GM21515 (cell line): ENCODE results near the gene PLEKHH2.
"Not testable (repeated sequence)": the region's sequence is repeated elsewhere in the genome, so short reads cannot be mapped to it uniquely, and the experiment has no call there.

Source experiments
- ATAC-seq: cut with Tn5 transposase; IDR thresholded peaks from one replicate; pipeline ENCODE4 v1.9.1; 2021; ENCODE audit not compliant: unreplicated experiment

PLEKHH2 gene

DNA sequence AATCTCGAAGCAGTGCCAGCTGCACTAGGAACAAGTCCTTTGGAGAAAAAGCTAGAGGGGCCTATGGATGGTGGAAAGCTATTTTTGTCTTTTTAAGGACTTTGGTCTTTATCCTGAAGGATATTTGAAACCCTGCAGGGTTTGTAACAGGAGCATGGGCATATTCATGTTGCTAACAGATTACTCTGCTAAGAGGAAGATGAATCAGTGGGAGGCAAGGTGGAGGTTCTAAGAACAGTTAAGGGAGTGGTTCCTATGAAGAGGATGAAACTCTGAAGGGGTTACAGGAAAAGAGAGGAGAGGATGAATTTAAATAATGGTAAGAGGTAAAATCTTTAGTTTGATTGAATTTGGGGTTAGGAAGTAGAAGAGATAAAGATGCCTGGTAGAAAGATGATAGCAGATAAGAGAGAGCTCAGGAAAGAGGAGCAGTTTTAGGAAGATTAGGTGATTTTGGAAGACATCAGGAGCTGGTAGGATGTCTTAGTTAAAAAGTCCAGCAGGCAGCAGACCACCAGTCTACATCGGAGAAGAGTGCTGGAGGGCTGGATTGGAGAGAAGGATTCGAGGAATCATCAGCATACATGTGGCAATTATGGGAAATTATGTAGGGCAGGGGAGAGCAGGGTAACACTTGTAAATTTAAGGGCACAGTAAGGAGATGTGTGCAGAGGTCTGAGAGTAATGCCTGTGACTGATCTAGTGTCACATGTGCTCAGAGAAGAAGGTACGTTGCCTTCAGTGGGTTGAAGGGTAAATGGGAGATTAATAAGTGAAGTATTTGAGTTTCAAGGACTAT lies 78.4 kb downstream of the PLEKHH2 start:
- no peak for ATAC-seq

DNA sequence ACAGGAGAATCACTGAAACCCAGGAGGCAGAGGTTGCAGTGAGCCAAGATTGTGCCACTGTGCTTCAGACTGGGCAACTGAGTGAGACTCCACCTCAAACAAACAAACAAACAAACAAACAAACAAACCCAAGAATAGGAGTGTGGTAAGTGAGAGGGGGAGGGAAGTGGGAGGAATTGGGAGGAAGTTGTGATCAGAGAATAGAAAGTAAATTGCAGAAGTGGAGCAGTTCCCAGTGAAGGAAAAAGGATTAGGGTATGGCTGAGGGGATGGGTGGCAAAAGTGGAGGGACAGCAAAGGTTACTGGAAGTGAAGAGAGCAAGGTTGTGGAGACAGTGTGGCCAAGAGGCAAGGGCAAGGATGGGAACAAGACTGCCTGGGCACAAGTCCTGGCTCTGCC lies 80.3 kb downstream of the PLEKHH2 start:
- ATAC-seq: no peak

DNA sequence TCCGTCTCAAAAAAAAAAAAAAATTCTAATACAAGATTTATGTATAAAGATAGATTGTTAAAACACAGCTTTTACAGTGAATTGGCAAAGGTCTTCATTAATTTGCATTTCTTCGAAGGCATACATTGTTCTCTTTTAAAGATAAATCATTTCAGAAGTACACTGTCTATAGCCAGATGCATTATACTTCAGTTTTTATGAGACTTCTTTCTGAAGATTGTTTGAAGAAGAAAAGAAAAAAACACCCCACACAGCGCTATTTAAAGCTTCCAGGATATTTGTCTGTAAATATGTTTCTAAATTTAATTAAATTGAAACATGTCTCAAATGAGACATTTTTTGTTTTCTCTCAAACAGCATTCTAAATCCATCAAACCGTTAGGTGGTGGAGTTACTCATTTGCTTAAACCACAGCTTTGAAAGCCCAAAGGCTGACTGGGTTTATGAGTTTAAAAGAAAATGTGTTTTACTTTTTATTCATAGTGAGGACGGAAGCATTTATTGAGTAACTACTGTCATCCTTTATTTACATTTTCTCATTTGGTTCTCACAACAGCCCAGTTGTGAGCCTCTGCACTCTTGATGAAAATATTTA lies 81.6 kb downstream of the PLEKHH2 start:
- ATAC-seq: no peak

DNA sequence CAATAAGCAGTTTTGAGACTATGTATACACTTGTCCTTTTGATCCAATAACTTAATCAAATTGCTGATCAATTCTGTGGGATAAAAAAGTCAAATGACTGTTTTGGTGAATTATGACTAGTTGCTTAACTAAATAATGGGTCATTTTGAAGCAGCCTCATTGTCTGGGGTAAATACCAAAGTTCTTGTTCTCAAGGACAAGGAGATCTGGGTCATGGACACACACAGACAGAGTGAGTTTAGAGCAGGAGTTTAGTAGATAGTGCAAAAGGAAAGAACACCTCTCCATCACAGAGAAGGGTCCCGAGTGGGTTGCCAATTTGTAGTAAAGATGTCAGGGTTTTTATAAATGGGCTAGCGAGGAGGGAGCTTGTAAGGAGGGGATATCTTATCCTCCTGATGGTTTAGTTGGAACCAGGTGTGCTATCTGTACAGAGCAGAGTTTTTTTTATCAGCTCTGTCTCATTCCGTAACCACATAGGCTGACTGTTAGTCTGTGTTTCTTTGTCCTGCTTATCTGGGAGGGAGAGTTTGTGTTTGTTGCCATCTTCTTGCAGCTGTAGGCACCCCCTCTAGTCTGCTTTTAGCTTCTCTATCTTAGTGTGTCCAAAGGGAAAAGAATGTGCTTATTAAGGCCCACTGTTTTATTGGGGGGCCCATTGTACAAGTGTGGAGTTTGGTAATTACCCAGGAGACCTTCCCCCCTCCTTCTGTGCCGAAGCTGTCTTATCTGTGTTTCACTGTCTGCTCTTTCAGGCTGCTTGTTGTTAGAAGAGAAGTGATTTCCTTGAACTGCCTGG lies 87.9 kb downstream of the PLEKHH2 start:
- no peak for ATAC-seq

DNA sequence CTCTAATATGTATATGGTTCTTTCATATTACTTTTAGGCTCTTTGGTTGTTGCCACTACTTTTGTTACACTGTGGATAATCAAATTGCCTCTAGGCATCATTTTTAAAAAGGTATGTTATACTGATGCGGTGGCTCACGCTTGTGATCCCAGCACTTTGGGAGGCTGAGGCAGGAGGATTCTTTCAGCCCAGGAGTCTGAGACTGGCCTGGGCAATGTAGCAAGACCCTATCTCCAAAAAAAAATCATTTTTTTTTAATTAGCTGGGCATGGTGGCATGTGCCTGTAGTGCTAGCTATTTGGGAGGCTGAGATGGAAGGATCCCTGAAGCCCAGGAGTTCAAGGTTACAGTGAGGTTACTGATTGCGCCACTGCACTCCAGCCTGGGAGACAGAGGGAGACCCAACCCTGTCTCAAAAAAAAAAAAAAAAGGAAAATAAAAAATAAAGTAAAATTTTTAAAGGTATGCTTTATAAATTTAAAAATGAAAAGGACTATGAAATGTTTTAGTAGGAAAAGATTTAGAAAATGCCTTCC lies 88.7 kb downstream of the PLEKHH2 start:
- no peak for ATAC-seq

- ATAC-seq: not testable (repeated sequence)
These were observed 90.0 kb downstream of the PLEKHH2 start for GRCh38 chr2:43726961-43727633.

DNA sequence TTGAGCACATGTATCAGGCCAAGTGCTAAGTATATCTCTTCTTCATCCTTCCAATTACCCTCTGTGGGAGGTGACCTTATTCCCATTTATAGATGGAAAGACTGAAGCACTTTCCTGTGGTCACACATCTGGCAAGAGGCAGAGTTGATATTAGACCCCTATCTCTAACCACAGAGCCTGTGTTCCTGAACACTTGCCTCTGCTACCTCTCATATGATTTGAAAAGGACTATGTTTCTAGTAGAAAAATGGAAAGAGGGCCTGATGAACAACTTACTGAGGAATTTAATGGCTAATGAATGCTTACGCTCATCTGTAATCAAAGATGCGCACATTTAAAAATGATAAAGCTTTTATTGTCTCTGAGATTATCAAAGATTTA lies 90.6 kb downstream of the PLEKHH2 start:
- ATAC-seq: no peak

DNA sequence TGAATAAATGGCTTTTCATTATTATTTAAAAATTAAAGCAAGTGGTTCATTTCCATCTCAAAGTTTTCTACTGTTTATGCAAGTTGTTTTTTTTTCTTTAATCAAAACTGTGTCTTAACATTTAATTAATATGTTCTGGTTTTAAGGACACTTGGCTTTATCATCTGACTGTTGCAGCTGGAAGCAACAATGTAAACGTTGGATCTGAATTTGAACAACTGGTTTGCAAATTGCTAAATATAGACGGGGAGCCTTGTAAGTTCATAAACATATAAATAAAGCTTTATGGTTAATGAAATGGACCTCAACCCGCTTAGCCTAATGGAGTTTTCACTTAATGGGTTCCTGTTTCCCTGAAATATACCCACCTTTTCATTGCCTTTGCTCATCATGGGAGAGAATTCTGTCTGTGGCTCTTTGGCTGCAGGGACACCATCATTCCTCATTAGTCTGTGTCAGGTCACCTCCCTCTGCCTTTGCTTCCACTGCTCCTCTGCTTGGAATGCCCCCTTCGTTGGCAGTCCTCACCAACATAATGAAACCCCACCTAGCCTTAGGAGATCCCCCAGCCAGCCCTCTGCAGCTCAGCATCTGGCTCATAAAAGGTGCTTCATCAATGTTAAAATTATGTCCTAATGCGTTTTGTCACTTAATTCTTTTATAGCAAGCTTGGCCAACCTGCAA lies 92.6 kb downstream of the PLEKHH2 start:
- no peak for ATAC-seq

GRCh38 chr2:43731211-43731610 lies 94.2 kb downstream of the PLEKHH2 start:
- ATAC-seq: no peak

GRCh38 chr2:43736637-43737036 lies 99.6 kb downstream of the PLEKHH2 start:
- no peak for ATAC-seq

DNA sequence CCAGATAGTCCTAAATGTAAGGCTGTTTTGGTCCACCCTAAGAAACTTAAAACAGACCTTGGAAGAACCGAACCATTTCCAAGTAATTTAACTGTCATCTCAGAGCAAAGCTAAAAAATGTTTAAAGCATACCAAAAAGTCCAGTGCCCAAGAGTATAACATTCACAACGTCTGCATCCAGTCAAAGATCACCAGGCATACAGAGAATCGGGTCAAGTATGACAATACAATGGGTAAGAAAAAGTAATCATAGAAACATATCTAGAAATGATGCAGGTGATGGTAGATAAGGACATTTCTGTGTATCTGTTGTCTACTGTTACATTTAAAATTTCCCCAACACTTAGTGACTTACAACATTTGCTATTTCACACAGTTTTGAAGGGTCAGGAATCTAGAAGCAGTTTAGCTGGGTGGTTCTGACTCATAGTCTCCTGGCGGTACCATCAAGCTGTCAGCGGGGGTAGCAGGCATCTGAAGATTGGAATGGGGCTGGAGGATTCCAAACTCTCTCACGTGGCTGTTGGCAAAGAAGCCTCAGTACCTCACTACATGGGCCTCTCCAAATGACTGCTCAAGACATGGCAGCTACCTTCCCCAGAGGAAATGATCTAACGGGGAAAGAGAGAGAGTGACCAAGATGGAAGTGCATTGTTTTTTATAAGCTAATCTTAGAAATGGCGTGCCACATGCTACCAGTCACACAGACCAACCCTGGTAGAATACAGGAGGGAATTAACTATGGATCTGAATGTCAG lies 100.2 kb downstream of the PLEKHH2 start:
- no peak for ATAC-seq

GRCh38 chr2:43737855-43738254 lies 100.8 kb downstream of the PLEKHH2 start:
- no peak for ATAC-seq

DNA sequence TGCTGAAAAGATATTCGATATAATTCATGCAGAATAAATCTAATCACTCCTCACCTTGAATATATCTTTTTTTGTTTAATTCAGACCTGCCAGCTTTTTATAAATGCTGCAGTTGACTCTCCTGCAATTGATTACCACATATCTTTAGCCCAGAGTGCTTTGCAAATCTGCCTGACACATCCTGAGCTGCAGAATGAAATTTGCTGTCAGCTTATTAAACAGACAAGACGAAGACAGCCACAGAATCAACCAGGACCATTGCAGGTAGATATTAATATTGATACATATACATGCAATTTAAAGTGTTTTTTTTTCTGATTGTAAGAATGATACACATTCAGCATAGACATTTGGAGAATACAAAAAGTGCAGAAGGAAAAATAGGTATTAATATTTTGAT lies 101.2 kb downstream of the PLEKHH2 start:
- no peak for ATAC-seq

DNA sequence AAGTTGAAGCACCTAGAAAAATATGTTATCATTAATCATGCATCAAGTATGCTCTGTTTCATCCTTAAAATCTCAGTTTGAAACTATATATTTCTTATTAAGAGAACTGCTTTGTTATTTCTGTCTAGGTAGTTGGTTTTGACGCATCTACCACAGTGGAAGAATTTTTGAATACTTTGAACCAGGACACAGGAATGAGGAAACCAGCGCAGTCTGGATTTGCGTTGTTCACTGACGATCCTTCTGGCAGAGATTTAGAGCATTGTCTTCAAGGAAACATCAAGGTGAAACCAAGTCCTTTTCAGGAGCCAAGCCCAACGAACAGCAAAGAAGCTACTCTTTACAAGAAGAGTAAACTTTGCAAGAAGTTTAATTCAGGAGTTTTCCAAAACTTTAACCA lies 106.6 kb downstream of the PLEKHH2 start:
- ATAC-seq: no peak

DNA sequence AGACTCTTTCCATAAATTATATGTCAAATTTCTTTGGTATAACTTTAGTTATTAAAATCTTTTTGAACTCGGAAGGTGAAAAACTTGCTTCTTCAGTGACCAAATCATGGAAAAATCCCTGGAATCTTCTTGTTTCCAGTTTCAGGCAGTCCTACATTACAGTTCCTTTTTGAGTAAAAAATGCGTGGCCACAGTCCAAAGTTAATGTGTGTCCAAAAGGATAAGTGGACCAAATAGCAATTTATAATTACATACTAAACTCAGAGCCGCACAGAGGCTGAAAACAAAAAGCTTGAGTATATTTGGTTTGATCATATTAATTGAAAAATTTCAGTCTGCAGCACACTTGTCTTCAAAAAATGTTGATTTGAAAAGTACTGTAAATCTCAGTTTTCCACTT lies 108.4 kb downstream of the PLEKHH2 start:
- no peak for ATAC-seq

- no peak for ATAC-seq
These were observed 111.3 kb downstream of the PLEKHH2 start for GRCh38 chr2:43748333-43748732.

- ATAC-seq: no peak
These were observed 112.5 kb downstream of the PLEKHH2 start for GRCh38 chr2:43749583-43749982.

DNA sequence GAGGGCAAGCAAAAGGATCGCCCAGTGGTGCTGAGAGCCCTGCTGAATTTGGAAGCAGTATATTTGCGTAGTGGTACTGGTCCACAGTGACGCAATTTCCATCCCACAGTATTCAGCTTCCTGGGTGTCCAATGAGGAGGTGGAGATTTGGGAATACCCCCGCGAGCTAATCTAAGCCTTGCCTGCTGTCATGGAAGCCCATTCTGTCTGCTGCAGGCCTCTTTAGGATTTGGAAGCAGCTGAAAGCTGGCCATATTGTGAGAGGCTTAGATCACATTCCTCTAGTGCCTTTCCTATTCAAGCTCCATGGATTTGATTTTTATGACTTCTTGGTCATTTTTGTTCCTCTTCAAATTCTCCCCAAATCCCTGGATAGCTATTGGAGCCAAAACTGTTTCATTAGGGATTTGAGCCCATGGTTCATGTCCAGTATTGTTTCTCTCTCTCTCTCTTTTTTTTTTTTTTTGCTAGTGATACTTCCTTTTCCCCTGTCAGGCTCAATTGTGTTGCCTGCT lies 114.5 kb downstream of the PLEKHH2 start:
- no peak for ATAC-seq

DNA sequence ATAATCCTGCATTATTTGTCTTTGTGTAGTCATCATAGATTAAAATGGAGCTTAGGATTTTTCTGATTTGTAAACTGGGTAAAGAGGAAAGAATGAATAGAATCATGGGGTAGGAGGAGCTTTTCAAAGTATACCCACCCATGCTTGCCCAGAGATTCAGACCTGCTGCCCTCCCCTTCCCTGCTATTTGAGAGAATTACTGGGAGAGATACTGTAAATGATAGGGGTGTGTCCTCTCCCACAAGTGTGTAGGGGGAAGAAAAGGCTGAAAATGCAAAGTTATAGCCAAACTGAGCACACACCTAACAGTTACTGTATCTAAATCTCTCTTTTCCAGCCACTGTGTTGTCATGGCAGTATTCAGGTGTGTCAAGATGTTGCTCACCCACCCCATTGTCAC lies 115.2 kb downstream of the PLEKHH2 start:
- ATAC-seq: no peak

- no peak for ATAC-seq
These were observed 117.1 kb downstream of the PLEKHH2 start for GRCh38 chr2:43754180-43754579.
